ENCODE results near the gene CNTN5. TPM values are rescaled to one million over a fixed set of nuclear protein-coding genes. Genes with fewer than 3 reads are reported as not detected.

CNTN5 gene
- total RNA-seq, 1 donor from 2014 or later = 3.2 TPM

- no peak overlapping the region for H3K4me3 Mint-ChIP-seq
- no peaks in the 10 kb centered on the region for H3K36me3 Mint-ChIP-seq
- TF ChIP-seq CTCF (conservative IDR thresholded peaks at IDR 0.05) = no peak
- no peaks in the 10 kb centered on the region for H3K4me1 Mint-ChIP-seq (ENCODE audit: unreplicated experiment)
- no peak for DNase-seq (ENCODE audit: extremely low spot score, unreplicated experiment)
- H3K27me3 Mint-ChIP-seq = no peaks in the 10 kb centered on the region
- H3K9me3 Mint-ChIP-seq = no peaks in the 10 kb centered on the region
- H3K27ac Mint-ChIP-seq = no peak overlapping the region
Measured at GRCh38 chr11:99531468-99531867, 510.7 kb downstream of the CNTN5 start.

- DNase-seq (ENCODE audit: extremely low spot score, unreplicated experiment) = no peak
- H3K4me3 Mint-ChIP-seq = no peak overlapping the region
- no peaks in the 10 kb centered on the region for H3K4me1 Mint-ChIP-seq (ENCODE audit: unreplicated experiment)
- no peaks in the 10 kb centered on the region for H3K9me3 Mint-ChIP-seq
- no peaks in the 10 kb centered on the region for H3K27me3 Mint-ChIP-seq
- H3K36me3 Mint-ChIP-seq = no peaks in the 10 kb centered on the region
- no peak overlapping the region for H3K27ac Mint-ChIP-seq
- no peak for TF ChIP-seq CTCF (conservative IDR thresholded peaks at IDR 0.05)
Measured at GRCh38 chr11:99534812-99535211, 514.1 kb downstream of the CNTN5 start.

- DNase-seq (ENCODE audit: extremely low spot score, unreplicated experiment) = no peak
- no peaks in the 10 kb centered on the region for H3K36me3 Mint-ChIP-seq
- H3K27ac Mint-ChIP-seq = no peak overlapping the region
- no peaks in the 10 kb centered on the region for H3K9me3 Mint-ChIP-seq
- no peak overlapping the region for H3K4me3 Mint-ChIP-seq
- no peaks in the 10 kb centered on the region for H3K4me1 Mint-ChIP-seq (ENCODE audit: unreplicated experiment)
- no peak for TF ChIP-seq CTCF (conservative IDR thresholded peaks at IDR 0.05)
- H3K27me3 Mint-ChIP-seq = no peaks in the 10 kb centered on the region
Measured at GRCh38 chr11:99535406-99535805, 514.7 kb downstream of the CNTN5 start.

- Mint-ChIP-seq H3K4me3 (no peak overlapping the region), H3K9me3 (no peaks in the 10 kb centered on the region), H3K4me1 (ENCODE audit: unreplicated experiment) (no peaks in the 10 kb centered on the region), H3K27me3 (no peaks in the 10 kb centered on the region), H3K27ac (no peak overlapping the region), H3K36me3 (no peaks in the 10 kb centered on the region)
- DNase-seq (ENCODE audit: extremely low spot score, unreplicated experiment) = no peak
- TF ChIP-seq CTCF (conservative IDR thresholded peaks at IDR 0.05) = no peak
Measured at GRCh38 chr11:99535819-99536218, 515.1 kb downstream of the CNTN5 start.

- no peaks in the 10 kb centered on the region for H3K27me3 Mint-ChIP-seq
- H3K9me3 Mint-ChIP-seq = peaks cover 4% of the 10 kb centered on the region
- no peak for TF ChIP-seq CTCF (conservative IDR thresholded peaks at IDR 0.05)
- no peak overlapping the region for H3K4me3 Mint-ChIP-seq
- no peak overlapping the region for H3K27ac Mint-ChIP-seq
- H3K36me3 Mint-ChIP-seq = no peaks in the 10 kb centered on the region
- no peaks in the 10 kb centered on the region for H3K4me1 Mint-ChIP-seq (ENCODE audit: unreplicated experiment)
- DNase-seq (ENCODE audit: extremely low spot score, unreplicated experiment) = no peak
Measured at GRCh38 chr11:99537681-99538080, 516.9 kb downstream of the CNTN5 start.

GRCh38 chr11:99545616-99546015 lies 524.9 kb downstream of the CNTN5 start:
- Mint-ChIP-seq H3K4me1 (ENCODE audit: unreplicated experiment) (no peaks in the 10 kb centered on the region), H3K36me3 (no peaks in the 10 kb centered on the region), H3K27me3 (no peaks in the 10 kb centered on the region), H3K9me3 (peaks cover 4% of the 10 kb centered on the region), H3K27ac (no peak overlapping the region), H3K4me3 (no peak overlapping the region)
- no peak for TF ChIP-seq CTCF (conservative IDR thresholded peaks at IDR 0.05)
- DNase-seq (ENCODE audit: extremely low spot score, unreplicated experiment) = no peak
